GM18502 (cell line): ENCODE measurements around the gene CSRP2.

Experiments used
- ATAC-seq: cut with Tn5 transposase; IDR thresholded peaks from one replicate; pipeline ENCODE4 v1.9.1; 2021; ENCODE audit warnings: mild to moderate bottlenecking; ENCODE audit not compliant: unreplicated experiment, poor library complexity

CSRP2 gene

GRCh38 chr12:76864791-76865400 is 13.9 kb downstream of the CSRP2 start:
- peak; percentile 78 for ATAC-seq

GRCh38 chr12:76863837-76864236 is 15.0 kb downstream of the CSRP2 start:
- no peak for ATAC-seq

- no peak for ATAC-seq
Measured at GRCh38 chr12:76863005-76863670, 15.7 kb downstream of the CSRP2 start.

GRCh38 chr12:76860256-76860655 is 18.6 kb downstream of the CSRP2 start:
- ATAC-seq = no peak

- peak; percentile 76 for ATAC-seq
Measured at GRCh38 chr12:76859611-76860010, 19.2 kb downstream of the CSRP2 start.

- ATAC-seq = no peak
Measured at GRCh38 chr12:76856018-76856644, 22.7 kb downstream of the CSRP2 start.

GRCh38 chr12:76855271-76855670 is 23.5 kb downstream of the CSRP2 start:
- no peak for ATAC-seq

- ATAC-seq = no peak
Measured at GRCh38 chr12:76852106-76852505, 26.7 kb downstream of the CSRP2 start.

- ATAC-seq = no peak
Measured at GRCh38 chr12:76848132-76848531, 30.7 kb downstream of the CSRP2 start.

GRCh38 chr12:76847260-76847659 is 31.6 kb downstream of the CSRP2 start:
- ATAC-seq = no peak

- ATAC-seq = no peak
Measured at GRCh38 chr12:76836633-76837032, 42.2 kb downstream of the CSRP2 start.

GRCh38 chr12:76830436-76830835 is 48.4 kb downstream of the CSRP2 start:
- no peak for ATAC-seq

GRCh38 chr12:76820888-76821482 is 57.8 kb downstream of the CSRP2 start:
- no peak for ATAC-seq

GRCh38 chr12:76813972-76814371 is 64.8 kb downstream of the CSRP2 start:
- ATAC-seq = no peak

- no peak for ATAC-seq
Measured at GRCh38 chr12:76813265-76813664, 65.6 kb downstream of the CSRP2 start.

GRCh38 chr12:76811976-76812375 is 66.8 kb downstream of the CSRP2 start:
- ATAC-seq = no peak

GRCh38 chr12:76810671-76811419 is 68.0 kb downstream of the CSRP2 start:
- ATAC-seq = no peak
